B cell (primary cell): ENCODE measurements around the gene JSRP1. TPM values are rescaled to one million over a fixed set of nuclear protein-coding genes. Genes with fewer than 3 reads are reported as not detected.

Experiments used
- ATAC-seq: fragments of 200-7000 bp; cut with Tn5 transposase; one replicate; pipeline ENCODE4 v1.10.0; 2021; ENCODE audit warnings: low read depth, mild to moderate bottlenecking, moderate number of reproducible peaks, moderate library complexity
- CTCF ChIA-PET: fragments of 350-600 bp; sonication (Branson Sonifier 250); formaldehyde crosslinking; loops from one replicate; lab custom pipeline; 2021; ENCODE audit warnings: antibody characterized with exemption, inconsistent platforms; lab: Charles Lee
- POLR2A ChIA-PET: fragments of 350-600 bp; sonication (Branson Sonifier 250); formaldehyde crosslinking; loops from one replicate; lab custom pipeline; 2021; ENCODE audit warnings: antibody characterized with exemption; lab: Charles Lee
- DNase-seq: peaks from one replicate; pipeline ENCODE4 v3.0.0; 2013
- H2AFZ ChIP-seq: 2 replicates; pipeline ENCODE4 v1.6.1; 2012; ENCODE audit warnings: mild to moderate bottlenecking, low read depth, low read length; ENCODE audit not compliant: insufficient read depth, poor library complexity, severe bottlenecking
- H3K27ac ChIP-seq, 2 donors: 1 replicate in 1 of 2; 2 replicates in 1 of 2; pipeline ENCODE4 v1.5.1; 2012 to 2013; ENCODE audit warnings: low read length in 2 of 2, mild to moderate bottlenecking in 2 of 2, moderate library complexity in 1 of 2
- H3K27me3 ChIP-seq, 4 experiments: fragments of 200-600 bp in 1 of 4; sonication (generic) in 1 of 4; replicated peaks in 1 of 4; 1 replicate in 2 of 4; 2 replicates in 2 of 4; pipeline versions ENCODE4 v1.6.1 to v1.7.0; 2013 to 2016; ENCODE audit warnings: low read length in 3 of 4, mild to moderate bottlenecking in 2 of 4, mixed read lengths in 1 of 4, moderate library complexity in 1 of 4; ENCODE audit not compliant: insufficient read depth in 4 of 4, control insufficient read depth in 3 of 4; ENCODE audit errors: control extremely low read depth in 1 of 4
- H3K36me3 ChIP-seq, 2 experiments: replicated peaks in 1 of 2; 1 replicate in 1 of 2; 2 replicates in 1 of 2; pipeline versions ENCODE4 v1.6.1 to v1.7.1; 2013; ENCODE audit warnings: low read length in 1 of 2; ENCODE audit not compliant: insufficient read depth in 2 of 2, control insufficient read depth in 1 of 2; ENCODE audit errors: control extremely low read depth in 1 of 2, extremely low read depth in 1 of 2
- H3K4me1 ChIP-seq, 2 donors: fragments of 200-600 bp in 1 of 2; sonication (generic) in 1 of 2; 1 replicate in 1 of 2; 2 replicates in 1 of 2; pipeline versions ENCODE4 v1.5.1 to v1.6.1; 2013 to 2017; ENCODE audit warnings: low read length in 2 of 2; ENCODE audit not compliant: control insufficient read depth in 2 of 2, insufficient read depth in 2 of 2
- H3K4me2 ChIP-seq: replicated peaks from 2 replicates; pipeline ENCODE3; 2012; ENCODE audit warnings: mild to moderate bottlenecking, low read depth, low read length; ENCODE audit not compliant: poor library complexity, severe bottlenecking
- H3K4me3 ChIP-seq, 5 experiments: fragments of 200-600 bp in 1 of 5; sonication (generic) in 1 of 5; 1 replicate in 3 of 5; 2 replicates in 2 of 5; pipeline versions ENCODE4 v1.5.1 to v1.7.0; 2011 to 2016; ENCODE audit warnings: low read length in 4 of 5, mild to moderate bottlenecking in 4 of 5, low read depth in 2 of 5, control low read depth in 1 of 5, moderate library complexity in 1 of 5; ENCODE audit not compliant: insufficient read depth in 1 of 5; ENCODE audit errors: control extremely low read depth in 1 of 5, extremely low read depth in 1 of 5
- H3K79me2 ChIP-seq: fragments of 200-600 bp; sonication (generic); one replicate; pipeline ENCODE4 v1.6.0; 2016; ENCODE audit warnings: low read length; ENCODE audit not compliant: control insufficient read depth, insufficient read depth
- H3K9ac ChIP-seq: fragments of 200-600 bp; sonication (generic); 2 replicates; pipeline ENCODE4 v1.6.1; 2017; ENCODE audit warnings: mild to moderate bottlenecking, low read length, moderate library complexity
- H3K9me3 ChIP-seq, 3 donors: one replicate each; pipeline versions ENCODE4 v1.6.1 to v1.7.1; 2013; ENCODE audit warnings: low read length in 2 of 3; ENCODE audit not compliant: control insufficient read depth in 2 of 3, insufficient read depth in 1 of 3; ENCODE audit errors: control extremely low read depth in 1 of 3
- H4K20me1 ChIP-seq: 2 replicates; pipeline ENCODE4 v1.6.0; 2012; ENCODE audit warnings: mild to moderate bottlenecking, low read length; ENCODE audit not compliant: insufficient read depth, control insufficient read depth, poor library complexity, severe bottlenecking
- H3K27ac Mint-ChIP-seq: one replicate; pipeline ENCODE4 v1.8.0; 2021; ENCODE audit warnings: mixed read lengths
- H3K27me3 Mint-ChIP-seq: one replicate; pipeline ENCODE4 v1.8.0; 2021; ENCODE audit warnings: mixed read lengths
- H3K4me1 Mint-ChIP-seq: one replicate; pipeline ENCODE4 v1.8.0; 2021; ENCODE audit warnings: mixed read lengths
- H3K4me3 Mint-ChIP-seq: one replicate; pipeline ENCODE4 v1.8.0; 2021; ENCODE audit warnings: mixed read lengths
- H3K9me3 Mint-ChIP-seq: one replicate; pipeline ENCODE4 v1.8.0; 2022; ENCODE audit warnings: mixed read lengths; ENCODE audit not compliant: insufficient read depth
- EZH2 ChIP-seq: IDR thresholded peaks from 2 replicates; pipeline ENCODE4 v1.6.1; 2012; ENCODE audit warnings: borderline replicate concordance, low read depth, mild to moderate bottlenecking, moderate library complexity, low read length; ENCODE audit not compliant: insufficient read depth, poor library complexity, severe bottlenecking
- WGBS: methylation state at CpG from one replicate; pipeline ENCODE4 v1.1.5; 2013; ENCODE audit warnings: missing lambda C conversion rate; ENCODE audit not compliant: insufficient coverage; 5-methylcytosine and 5-hydroxymethylcytosine counted together
- intact Hi-C: fragments of 100-400 bp; cut with micrococcal nuclease; formaldehyde crosslinking; loops from one replicate; pipeline ENCODE4 v1.10.0; 2022
- polyA plus RNA-seq: library from polyadenylated mRNA; depleted of rRNA; stranded (reverse); fragments of >200 nt; gene quantifications from 2 replicates; pipeline ENCODE4 v1.2.3, GENCODE V29; 2012
- total RNA-seq, 2 donors: library from RNA; stranded (reverse); fragments of 120-200 nt in 1 of 2; gene quantifications; 1 replicate in 1 of 2; 2 replicates in 1 of 2; pipeline versions ENCODE4 v1.2.3 to v1.2.4, GENCODE V29; 2013 to 2022
- TF ChIP-seq, protein P1 (sequence below): fragments of 200-600 bp; IDR thresholded peaks from one replicate; pipeline ENCODE4 v1.8.0; 2022; ENCODE audit warnings: antibody characterized with exemption, mild to moderate bottlenecking

JSRP1 gene
- total and polyA plus RNA-seq, 2 donors (not counting 1 experiment from before 2014, with no cell fraction given) = 2.1 to 3.0 TPM

DNA sequence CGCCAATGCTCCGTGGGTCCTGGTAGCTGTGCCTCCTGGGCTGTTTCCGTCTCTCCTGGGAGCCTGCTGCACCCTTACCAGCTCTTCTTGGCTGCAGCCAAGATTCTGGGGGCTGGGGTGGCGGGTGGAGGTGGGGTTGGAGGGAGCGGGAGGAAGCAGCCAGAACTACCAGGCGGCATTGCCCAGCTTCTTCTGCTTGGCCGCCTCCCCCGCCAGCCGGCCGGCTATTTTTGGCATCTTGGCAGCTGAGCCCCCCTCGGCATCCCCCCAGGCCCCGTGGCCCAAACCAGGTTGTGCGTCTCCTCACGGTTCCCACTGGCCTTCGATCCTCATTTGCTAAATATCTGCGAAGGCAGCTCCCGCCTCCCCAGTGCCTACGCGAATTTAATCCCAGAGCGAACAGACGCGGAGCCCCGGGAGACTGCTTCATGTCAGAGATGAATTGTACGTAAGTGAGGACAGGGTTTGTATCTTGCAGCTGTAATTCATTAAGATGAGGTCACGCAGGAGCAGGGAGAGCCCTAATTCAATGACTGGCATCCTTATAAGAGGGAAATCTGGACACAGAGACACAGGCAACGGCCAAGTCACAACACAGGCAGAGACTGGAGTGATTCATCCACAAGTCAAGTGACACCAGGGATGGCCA lies 38.6 kb upstream of the JSRP1 start:
- no peak for DNase-seq
- Histone ChIP-seq H2AFZ (no peak overlapping the region), H3K9ac (peak overlapping the region; percentile 23), H3K9me3 (peaks cover 0 to 3% (median 0%) of the 10 kb centered on the region in 3 donors), H3K36me3 (peaks cover 0 to 23% of the 10 kb centered on the region in 2 experiments), H3K4me3 (peak overlapping the region in 1 of 5 experiments; percentile 9), H3K27me3 (no peaks in the 10 kb centered on the region), H3K4me2 (peak overlapping the region; percentile 72), H3K4me1 (peaks cover 27 to 61% of the 10 kb centered on the region in 2 donors), H3K27ac (peak overlapping the region in 1 of 2 donors; percentile 55), H4K20me1 (peaks cover 52% of the 10 kb centered on the region), H3K79me2 (peaks cover 58% of the 10 kb centered on the region)
- 47% methylated on average over 26 of the region's 26 CpGs for WGBS
- ATAC-seq = no peak
- POLR2A ChIA-PET = interaction anchor here (0.8 to 2.3 kb wide), 12 partner anchors 7 to 99 kb away, joined by 3 to 8 read pairs (median 3); partner anchors contain the start of genes LINGO3 and PEAK3
- peak overlapping the region; percentile 81 for H3K4me3 Mint-ChIP-seq
- CTCF ChIA-PET = interaction anchor here (1.0 to 3.7 kb wide), 7 partner anchors 10 to 342 kb away, joined by 3 to 22 read pairs (median 4); no protein-coding TSS in a partner anchor
- no peaks in the 10 kb centered on the region for H3K9me3 Mint-ChIP-seq
- H3K27me3 Mint-ChIP-seq = no peaks in the 10 kb centered on the region
- intact Hi-C loops = no loop called here
- peaks cover 38% of the 10 kb centered on the region for H3K4me1 Mint-ChIP-seq
- TF ChIP-seq, protein P1, sequence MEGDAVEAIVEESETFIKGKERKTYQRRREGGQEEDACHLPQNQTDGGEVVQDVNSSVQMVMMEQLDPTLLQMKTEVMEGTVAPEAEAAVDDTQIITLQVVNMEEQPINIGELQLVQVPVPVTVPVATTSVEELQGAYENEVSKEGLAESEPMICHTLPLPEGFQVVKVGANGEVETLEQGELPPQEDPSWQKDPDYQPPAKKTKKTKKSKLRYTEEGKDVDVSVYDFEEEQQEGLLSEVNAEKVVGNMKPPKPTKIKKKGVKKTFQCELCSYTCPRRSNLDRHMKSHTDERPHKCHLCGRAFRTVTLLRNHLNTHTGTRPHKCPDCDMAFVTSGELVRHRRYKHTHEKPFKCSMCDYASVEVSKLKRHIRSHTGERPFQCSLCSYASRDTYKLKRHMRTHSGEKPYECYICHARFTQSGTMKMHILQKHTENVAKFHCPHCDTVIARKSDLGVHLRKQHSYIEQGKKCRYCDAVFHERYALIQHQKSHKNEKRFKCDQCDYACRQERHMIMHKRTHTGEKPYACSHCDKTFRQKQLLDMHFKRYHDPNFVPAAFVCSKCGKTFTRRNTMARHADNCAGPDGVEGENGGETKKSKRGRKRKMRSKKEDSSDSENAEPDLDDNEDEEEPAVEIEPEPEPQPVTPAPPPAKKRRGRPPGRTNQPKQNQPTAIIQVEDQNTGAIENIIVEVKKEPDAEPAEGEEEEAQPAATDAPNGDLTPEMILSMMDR = no peak
- TF ChIP-seq EZH2 = no peak
- H3K27ac Mint-ChIP-seq = peak overlapping the region; percentile 64

DNA sequence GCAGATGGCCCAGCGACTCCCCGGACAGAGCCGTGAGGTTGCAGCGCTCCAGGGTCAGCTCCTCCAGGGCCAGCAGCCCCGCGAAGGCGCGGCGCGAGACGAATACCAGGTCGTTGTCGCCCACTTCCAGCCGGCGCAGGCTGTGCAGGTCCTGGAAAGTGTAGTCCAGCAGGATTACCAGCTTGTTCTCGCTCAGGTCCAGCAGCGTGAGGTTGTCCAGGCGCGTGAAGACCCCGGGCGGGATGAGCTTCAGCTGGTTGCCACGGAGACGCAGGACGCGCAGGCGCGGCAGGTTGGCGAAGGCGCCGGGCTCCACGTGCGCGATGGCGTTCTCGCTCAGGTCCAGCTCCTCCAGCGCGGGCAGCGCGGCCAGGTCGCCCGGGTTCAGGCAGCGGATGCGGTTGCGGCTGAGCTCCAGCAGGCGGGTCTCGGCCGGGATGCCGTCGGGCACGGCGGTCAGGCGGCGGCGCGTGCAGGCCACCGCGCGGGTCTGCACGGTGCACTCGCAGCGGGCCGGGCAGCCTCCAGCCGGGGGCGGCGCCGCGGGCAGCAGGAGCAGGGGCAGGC lies 35.1 kb upstream of the JSRP1 start:
- peak overlapping the region; percentile 30 to 82 (median 71) for H3K4me3 ChIP-seq
- DNase-seq = no peak
- intact Hi-C loops = no loop called here
- peaks cover 0 to 3% (median 0%) of the 10 kb centered on the region in 3 donors for H3K9me3 ChIP-seq
- Mint-ChIP-seq H3K4me3 (peak overlapping the region; percentile 89), H3K27ac (peak overlapping the region; percentile 89), H3K9me3 (no peaks in the 10 kb centered on the region), H3K27me3 (no peaks in the 10 kb centered on the region), H3K4me1 (peaks cover 61% of the 10 kb centered on the region)
- peak overlapping the region; percentile 69 for H3K9ac ChIP-seq
- ATAC-seq = no peak
- H3K4me1 ChIP-seq = peaks cover 49 to 72% of the 10 kb centered on the region in 2 donors
- WGBS = 56% methylated on average over 63 of the region's 67 CpGs
- H3K27me3 ChIP-seq = no peaks in the 10 kb centered on the region
- POLR2A ChIA-PET = interaction anchor here (0.6 to 2.4 kb wide), 9 partner anchors 11 to 391 kb away, joined by 3 to 12 read pairs (median 3); no protein-coding TSS in a partner anchor
- H3K36me3 ChIP-seq = peaks cover 0 to 23% of the 10 kb centered on the region in 2 experiments
- TF ChIP-seq, protein P1 = no peak
- TF ChIP-seq EZH2 = no peak
- CTCF ChIA-PET = interaction anchor here (0.9 to 2.0 kb wide), 5 partner anchors 12 to 101 kb away, joined by 3 to 9 read pairs (median 5); no protein-coding TSS in a partner anchor
- peaks cover 69% of the 10 kb centered on the region for H3K79me2 ChIP-seq
- H2AFZ ChIP-seq = peak overlapping the region; percentile 50
- H3K27ac ChIP-seq = peak overlapping the region in 1 of 2 donors; percentile 81
- H3K4me2 ChIP-seq = peak overlapping the region; percentile 82
- H4K20me1 ChIP-seq = peaks cover 52% of the 10 kb centered on the region
